Measurements from ENCODE around the gene SIRT1. TPM values are rescaled to one million over a fixed set of nuclear protein-coding genes. Genes with fewer than 3 reads are reported as not detected.

SIRT1 gene
- total and polyA plus RNA-seq, 9 of the 15 experiments (the other 6 are each of a cell fraction or from before 2014, with no cell fraction given) = 7.8 to 25.8 (median 19.1) TPM

DNA sequence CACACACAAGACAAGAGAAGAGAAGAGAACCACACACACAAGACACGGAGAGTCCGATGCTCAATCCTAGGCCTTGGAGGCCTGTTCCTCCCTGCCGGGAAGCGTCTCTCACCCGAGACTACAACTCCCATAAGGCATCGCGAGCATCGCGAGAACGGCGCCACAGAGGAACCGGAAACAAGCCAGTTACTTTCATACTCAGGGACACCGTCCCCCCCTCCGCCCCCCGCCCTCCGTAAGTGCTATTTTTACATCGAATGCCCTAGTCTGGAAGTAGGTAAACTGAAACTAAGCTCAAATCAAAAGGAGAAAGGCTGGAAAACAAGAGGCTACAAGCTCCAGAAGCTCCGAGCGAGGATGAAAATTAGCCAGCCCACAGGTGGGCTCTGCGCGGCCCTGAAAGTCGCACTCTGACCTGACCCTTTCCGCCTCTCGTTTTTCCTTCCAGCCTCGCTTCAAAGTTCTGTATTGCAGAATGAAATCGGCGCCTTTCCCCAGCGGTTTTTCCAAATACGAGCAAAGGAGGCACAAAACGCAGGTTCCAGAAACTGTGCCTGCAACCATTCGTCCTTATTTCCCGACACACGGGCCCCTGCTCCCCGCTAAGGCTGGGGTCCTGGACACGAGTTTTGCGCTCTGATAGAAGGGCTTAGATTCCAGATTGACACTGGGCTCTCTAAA, 35.0 kb upstream of the SIRT1 start (continued):
- TF ChIP-seq SIX5 (IDR thresholded peaks at IDR 0.05; ENCODE audit: borderline replicate concordance in 1 of 2, insufficient read depth in 1 of 2, low read depth in 1 of 2, low read length in 2 of 2) (peak; percentile 94 to 97), TOE1 (IDR thresholded peaks at IDR 0.05; ENCODE audit: borderline replicate concordance) (0 out of 2 replicates have a peak, but pooled peaks have one; percentile 21), TOE1 (CRISPR knock-in tag; IDR thresholded peaks at IDR 0.05; ENCODE audit: borderline replicate concordance, low read depth) (no peak), POLR2B (IDR thresholded peaks at IDR 0.05; ENCODE audit: low read depth, partially characterized antibody) (peak; percentile 84), ATF7 (IDR thresholded peaks at IDR 0.05) (peak; percentile 29; the same call in 1 of the 2 replicates), SPI1 (IDR thresholded peaks at IDR 0.05; ENCODE audit: borderline replicate concordance, low read depth, low read length) (peak; percentile 86), ARID1B (IDR thresholded peaks at IDR 0.05) (peak; percentile 8; the same call in 1 of the 2 replicates), NFRKB (IDR thresholded peaks at IDR 0.05; ENCODE audit: low read depth) (peak; percentile 80; the same call in 1 of the 2 replicates), ELF1 (tag; IDR thresholded peaks at IDR 0.05) (peak; percentile 93), SIN3B (IDR thresholded peaks at IDR 0.05; ENCODE audit: low read depth) (no peak; the same call in 1 of the 2 replicates), CREB1 (IDR thresholded peaks at IDR 0.05) (no peak), CREB1 (CRISPR knock-in tag; IDR thresholded peaks at IDR 0.05) (peak; percentile 48; the same call in 1 of the 2 replicates), ZNF507 (tag; conservative IDR thresholded peaks at IDR 0.05) (no peak)
- TF ChIP-seq, protein P1, sequence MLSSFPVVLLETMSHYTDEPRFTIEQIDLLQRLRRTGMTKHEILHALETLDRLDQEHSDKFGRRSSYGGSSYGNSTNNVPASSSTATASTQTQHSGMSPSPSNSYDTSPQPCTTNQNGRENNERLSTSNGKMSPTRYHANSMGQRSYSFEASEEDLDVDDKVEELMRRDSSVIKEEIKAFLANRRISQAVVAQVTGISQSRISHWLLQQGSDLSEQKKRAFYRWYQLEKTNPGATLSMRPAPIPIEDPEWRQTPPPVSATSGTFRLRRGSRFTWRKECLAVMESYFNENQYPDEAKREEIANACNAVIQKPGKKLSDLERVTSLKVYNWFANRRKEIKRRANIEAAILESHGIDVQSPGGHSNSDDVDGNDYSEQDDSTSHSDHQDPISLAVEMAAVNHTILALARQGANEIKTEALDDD (IDR thresholded peaks at IDR 0.05) = peak; percentile 84; the same call in 1 of the 2 replicates
- TF ChIP-seq, protein P2, sequence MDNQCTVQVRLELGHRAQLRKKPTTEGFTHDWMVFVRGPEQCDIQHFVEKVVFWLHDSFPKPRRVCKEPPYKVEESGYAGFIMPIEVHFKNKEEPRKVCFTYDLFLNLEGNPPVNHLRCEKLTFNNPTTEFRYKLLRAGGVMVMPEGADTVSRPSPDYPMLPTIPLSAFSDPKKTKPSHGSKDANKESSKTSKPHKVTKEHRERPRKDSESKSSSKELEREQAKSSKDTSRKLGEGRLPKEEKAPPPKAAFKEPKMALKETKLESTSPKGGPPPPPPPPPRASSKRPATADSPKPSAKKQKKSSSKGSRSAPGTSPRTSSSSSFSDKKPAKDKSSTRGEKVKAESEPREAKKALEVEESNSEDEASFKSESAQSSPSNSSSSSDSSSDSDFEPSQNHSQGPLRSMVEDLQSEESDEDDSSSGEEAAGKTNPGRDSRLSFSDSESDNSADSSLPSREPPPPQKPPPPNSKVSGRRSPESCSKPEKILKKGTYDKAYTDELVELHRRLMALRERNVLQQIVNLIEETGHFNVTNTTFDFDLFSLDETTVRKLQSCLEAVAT (IDR thresholded peaks at IDR 0.05) = peak in 1 of 2 experiments; percentile 66; a peak in 1 of 4 replicates
- TF ChIP-seq, protein P3, sequence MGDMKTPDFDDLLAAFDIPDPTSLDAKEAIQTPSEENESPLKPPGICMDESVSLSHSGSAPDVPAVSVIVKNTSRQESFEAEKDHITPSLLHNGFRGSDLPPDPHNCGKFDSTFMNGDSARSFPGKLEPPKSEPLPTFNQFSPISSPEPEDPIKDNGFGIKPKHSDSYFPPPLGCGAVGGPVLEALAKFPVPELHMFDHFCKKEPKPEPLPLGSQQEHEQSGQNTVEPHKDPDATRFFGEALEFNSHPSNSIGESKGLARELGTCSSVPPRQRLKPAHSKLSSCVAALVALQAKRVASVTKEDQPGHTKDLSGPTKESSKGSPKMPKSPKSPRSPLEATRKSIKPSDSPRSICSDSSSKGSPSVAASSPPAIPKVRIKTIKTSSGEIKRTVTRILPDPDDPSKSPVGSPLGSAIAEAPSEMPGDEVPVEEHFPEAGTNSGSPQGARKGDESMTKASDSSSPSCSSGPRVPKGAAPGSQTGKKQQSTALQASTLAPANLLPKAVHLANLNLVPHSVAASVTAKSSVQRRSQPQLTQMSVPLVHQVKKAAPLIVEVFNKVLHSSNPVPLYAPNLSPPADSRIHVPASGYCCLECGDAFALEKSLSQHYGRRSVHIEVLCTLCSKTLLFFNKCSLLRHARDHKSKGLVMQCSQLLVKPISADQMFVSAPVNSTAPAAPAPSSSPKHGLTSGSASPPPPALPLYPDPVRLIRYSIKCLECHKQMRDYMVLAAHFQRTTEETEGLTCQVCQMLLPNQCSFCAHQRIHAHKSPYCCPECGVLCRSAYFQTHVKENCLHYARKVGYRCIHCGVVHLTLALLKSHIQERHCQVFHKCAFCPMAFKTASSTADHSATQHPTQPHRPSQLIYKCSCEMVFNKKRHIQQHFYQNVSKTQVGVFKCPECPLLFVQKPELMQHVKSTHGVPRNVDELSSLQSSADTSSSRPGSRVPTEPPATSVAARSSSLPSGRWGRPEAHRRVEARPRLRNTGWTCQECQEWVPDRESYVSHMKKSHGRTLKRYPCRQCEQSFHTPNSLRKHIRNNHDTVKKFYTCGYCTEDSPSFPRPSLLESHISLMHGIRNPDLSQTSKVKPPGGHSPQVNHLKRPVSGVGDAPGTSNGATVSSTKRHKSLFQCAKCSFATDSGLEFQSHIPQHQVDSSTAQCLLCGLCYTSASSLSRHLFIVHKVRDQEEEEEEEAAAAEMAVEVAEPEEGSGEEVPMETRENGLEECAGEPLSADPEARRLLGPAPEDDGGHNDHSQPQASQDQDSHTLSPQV (IDR thresholded peaks at IDR 0.05) = 0 out of 2 replicates have a peak, but pooled peaks have one; percentile 55
- TF ChIP-seq, protein P4, sequence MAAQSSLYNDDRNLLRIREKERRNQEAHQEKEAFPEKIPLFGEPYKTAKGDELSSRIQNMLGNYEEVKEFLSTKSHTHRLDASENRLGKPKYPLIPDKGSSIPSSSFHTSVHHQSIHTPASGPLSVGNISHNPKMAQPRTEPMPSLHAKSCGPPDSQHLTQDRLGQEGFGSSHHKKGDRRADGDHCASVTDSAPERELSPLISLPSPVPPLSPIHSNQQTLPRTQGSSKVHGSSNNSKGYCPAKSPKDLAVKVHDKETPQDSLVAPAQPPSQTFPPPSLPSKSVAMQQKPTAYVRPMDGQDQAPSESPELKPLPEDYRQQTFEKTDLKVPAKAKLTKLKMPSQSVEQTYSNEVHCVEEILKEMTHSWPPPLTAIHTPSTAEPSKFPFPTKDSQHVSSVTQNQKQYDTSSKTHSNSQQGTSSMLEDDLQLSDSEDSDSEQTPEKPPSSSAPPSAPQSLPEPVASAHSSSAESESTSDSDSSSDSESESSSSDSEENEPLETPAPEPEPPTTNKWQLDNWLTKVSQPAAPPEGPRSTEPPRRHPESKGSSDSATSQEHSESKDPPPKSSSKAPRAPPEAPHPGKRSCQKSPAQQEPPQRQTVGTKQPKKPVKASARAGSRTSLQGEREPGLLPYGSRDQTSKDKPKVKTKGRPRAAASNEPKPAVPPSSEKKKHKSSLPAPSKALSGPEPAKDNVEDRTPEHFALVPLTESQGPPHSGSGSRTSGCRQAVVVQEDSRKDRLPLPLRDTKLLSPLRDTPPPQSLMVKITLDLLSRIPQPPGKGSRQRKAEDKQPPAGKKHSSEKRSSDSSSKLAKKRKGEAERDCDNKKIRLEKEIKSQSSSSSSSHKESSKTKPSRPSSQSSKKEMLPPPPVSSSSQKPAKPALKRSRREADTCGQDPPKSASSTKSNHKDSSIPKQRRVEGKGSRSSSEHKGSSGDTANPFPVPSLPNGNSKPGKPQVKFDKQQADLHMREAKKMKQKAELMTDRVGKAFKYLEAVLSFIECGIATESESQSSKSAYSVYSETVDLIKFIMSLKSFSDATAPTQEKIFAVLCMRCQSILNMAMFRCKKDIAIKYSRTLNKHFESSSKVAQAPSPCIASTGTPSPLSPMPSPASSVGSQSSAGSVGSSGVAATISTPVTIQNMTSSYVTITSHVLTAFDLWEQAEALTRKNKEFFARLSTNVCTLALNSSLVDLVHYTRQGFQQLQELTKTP (IDR thresholded peaks at IDR 0.05; ENCODE audit: low read depth in 1 of 2, partially characterized antibody in 2 of 2) = peak in 1 of 2 experiments; percentile 86

Measured in K562 (cell line).